Liver (tissue), 9 donors: ENCODE measurements around the gene CLEC1A. TPM values are rescaled to one million over a fixed set of nuclear protein-coding genes. Genes with fewer than 3 reads are reported as not detected.

Experiments
- DNase-seq: peaks from one replicate; pipeline ENCODE4 v3.0.0-alpha.2; 2017; ENCODE audit warnings: low spot score
- H3K27ac ChIP-seq, 2 donors: one replicate each; pipeline ENCODE4 v1.7.0; 2013; ENCODE audit warnings: inconsistent platforms in 2 of 2, low read length in 2 of 2, control low read depth in 1 of 2, low read depth in 1 of 2, mild to moderate bottlenecking in 1 of 2
- H3K27me3 ChIP-seq, 4 donors: one replicate each; pipeline versions ENCODE4 v1.6.1 to v1.7.0; 2013; ENCODE audit warnings: low read length in 3 of 4, inconsistent platforms in 1 of 4, mild to moderate bottlenecking in 1 of 4, moderate library complexity in 1 of 4; ENCODE audit not compliant: control insufficient read depth in 4 of 4, insufficient read depth in 4 of 4
- H3K36me3 ChIP-seq, 4 donors: one replicate each; pipeline versions ENCODE4 v1.6.1 to v1.7.0; 2013; ENCODE audit warnings: low read length in 3 of 4, mild to moderate bottlenecking in 3 of 4, low read depth in 1 of 4, moderate library complexity in 1 of 4; ENCODE audit not compliant: control insufficient read depth in 4 of 4, insufficient read depth in 3 of 4
- H3K4me1 ChIP-seq, 4 donors: one replicate each; pipeline versions ENCODE4 v1.6.1 to v1.7.0; 2013; ENCODE audit warnings: low read length in 3 of 4, mild to moderate bottlenecking in 3 of 4, moderate library complexity in 1 of 4; ENCODE audit not compliant: control insufficient read depth in 4 of 4, insufficient read depth in 4 of 4
- H3K4me3 ChIP-seq, 3 donors: one replicate each; pipeline versions ENCODE4 v1.6.1 to v1.7.0; 2013; ENCODE audit warnings: low read length in 3 of 3, control low read depth in 1 of 3, low read depth in 1 of 3, mild to moderate bottlenecking in 1 of 3
- H3K9ac ChIP-seq, 2 donors: one replicate each; pipeline ENCODE4 v1.7.0; 2013; ENCODE audit warnings: low read length in 2 of 2, mild to moderate bottlenecking in 2 of 2, moderate library complexity in 2 of 2, control low read depth in 1 of 2, low read depth in 1 of 2
- H3K9me3 ChIP-seq, 4 donors: one replicate each; pipeline versions ENCODE4 v1.6.1 to v1.7.0; 2013; ENCODE audit warnings: low read length in 3 of 4; ENCODE audit not compliant: control insufficient read depth in 4 of 4
- ATF3 ChIP-seq: IDR thresholded peaks from 2 replicates; pipeline ENCODE4 v1.6.1; 2016; ENCODE audit warnings: antibody characterized with exemption
- CTCF ChIP-seq: fragments of 150-350 bp; IDR thresholded peaks from 2 replicates; pipeline ENCODE4 v1.5.1; 2017; ENCODE audit warnings: improper control_type of control experiment, low read depth, low read length; ENCODE audit not compliant: missing input control
- FOXA1 ChIP-seq: IDR thresholded peaks from 2 replicates; pipeline ENCODE4 v1.6.1; 2016; ENCODE audit warnings: antibody characterized with exemption
- GABPA ChIP-seq, 2 donors: IDR thresholded peaks in 1 of 2; conservative IDR thresholded peaks in 1 of 2; 2 replicates each; pipeline ENCODE4 v1.6.1; 2016; ENCODE audit warnings: antibody characterized with exemption in 2 of 2, mild to moderate bottlenecking in 1 of 2, moderate library complexity in 1 of 2
- HNF4A ChIP-seq, 2 donors: conservative IDR thresholded peaks; 2 replicates each; pipeline ENCODE4 v1.6.1; 2016; ENCODE audit warnings: antibody characterized with exemption in 2 of 2, mild to moderate bottlenecking in 2 of 2
- HNF4G ChIP-seq: IDR thresholded peaks from 2 replicates; pipeline ENCODE4 v1.6.1; 2016; ENCODE audit warnings: antibody characterized with exemption
- NR2F2 ChIP-seq: IDR thresholded peaks from 2 replicates; pipeline ENCODE4 v1.6.1; 2016; ENCODE audit warnings: antibody characterized with exemption
- RAD21 ChIP-seq, 2 donors: IDR thresholded peaks; 2 replicates each; pipeline ENCODE4 v1.6.1; 2016; ENCODE audit warnings: antibody characterized with exemption in 2 of 2, mild to moderate bottlenecking in 2 of 2
- REST ChIP-seq: IDR thresholded peaks from 2 replicates; pipeline ENCODE4 v1.6.1; 2016; ENCODE audit warnings: antibody characterized with exemption, mild to moderate bottlenecking
- SP1 ChIP-seq: IDR thresholded peaks from 2 replicates; pipeline ENCODE4 v1.6.1; 2018; ENCODE audit warnings: antibody characterized with exemption, mild to moderate bottlenecking
- TAF1 ChIP-seq: conservative IDR thresholded peaks from 2 replicates; pipeline ENCODE4 v1.6.1; 2016; ENCODE audit warnings: antibody characterized with exemption, mild to moderate bottlenecking
- ZBTB33 ChIP-seq: IDR thresholded peaks from 2 replicates; pipeline ENCODE4 v1.6.1; 2016; ENCODE audit warnings: antibody characterized with exemption
- WGBS: extraction: QIAGEN DNeasy Blood & Tissue Kit; methylation state at CpG from one replicate; pipeline ENCODE4 v1.1.7; 2013; 5-methylcytosine and 5-hydroxymethylcytosine counted together
- polyA plus RNA-seq, 2 donors: library from polyadenylated mRNA; stranded (reverse) in 1 of 2; unstranded in 1 of 2; fragments of 200-250 nt in 1 of 2; fragments of >200 nt in 1 of 2; fragmentation: Nextera tagmentation in 1 of 2; extraction: Ambion mirVana in 1 of 2; gene quantifications; one replicate each; pipeline versions ENCODE4 v1.2.1 to v1.2.3, GENCODE V29; 2013 to 2015
- total RNA-seq, 2 donors: library from RNA; depleted of rRNA; stranded (reverse); fragments of >200 nt; gene quantifications; one replicate each; pipeline ENCODE4 v1.2.3, GENCODE V29; 2014
- donor health status: healthy.
- donor health status: healthy.
- donor health status: healthy.
- donor health status: healthy.
- donor health status: healthy.

The CLEC1A gene
- total and polyA plus RNA-seq, 4 donors = 0.09 to 2.1 (median 1.1) TPM

- no peaks in the 10 kb centered on the region for H3K36me3 ChIP-seq
- peaks cover 0 to 4% (median 0%) of the 10 kb centered on the region in 4 donors for H3K4me1 ChIP-seq
- WGBS = 9% methylated on average over 2 of the region's 2 CpGs
- no peak overlapping the region for H3K4me3 ChIP-seq
- DNase-seq = no peak
- no peaks in the 10 kb centered on the region for H3K27me3 ChIP-seq
- no peak overlapping the region for H3K9ac ChIP-seq
- no peak overlapping the region for H3K27ac ChIP-seq
- H3K9me3 ChIP-seq = no peaks in the 10 kb centered on the region
- no peak for TF ChIP-seq HNF4A (conservative IDR thresholded peaks at IDR 0.05)
- TF ChIP-seq HNF4G = no peak
- peak; percentile 80 for TF ChIP-seq CTCF
- TF ChIP-seq NR2F2 = no peak
- TF ChIP-seq RAD21 (IDR thresholded peaks at IDR 0.05) = peak; percentile 96 to 97
- TF ChIP-seq FOXA1 = no peak
Observed at GRCh38 chr12:10140001-10140400, 41.2 kb upstream of the CLEC1A start.

- H3K9ac ChIP-seq = no peak overlapping the region
- no peaks in the 10 kb centered on the region for H3K9me3 ChIP-seq
- H3K27me3 ChIP-seq = no peaks in the 10 kb centered on the region
- no peak overlapping the region for H3K27ac ChIP-seq
- DNase-seq = no peak
- WGBS = 78% methylated on average over 13 of the region's 13 CpGs
- H3K4me1 ChIP-seq = peaks cover 0 to 4% (median 0%) of the 10 kb centered on the region in 4 donors
- TF ChIP-seq HNF4A (conservative IDR thresholded peaks at IDR 0.05) (peak; percentile 54 to 87), HNF4G (peak; percentile 55), TAF1 (no peak)
- H3K36me3 ChIP-seq = no peaks in the 10 kb centered on the region
- H3K4me3 ChIP-seq = no peak overlapping the region
Observed at GRCh38 chr12:10136637-10137205, 37.9 kb upstream of the CLEC1A start.

- Histone ChIP-seq H3K36me3 (no peaks in the 10 kb centered on the region), H3K4me1 (peaks cover 0 to 4% (median 0%) of the 10 kb centered on the region in 4 donors), H3K9me3 (no peaks in the 10 kb centered on the region), H3K9ac (no peak overlapping the region), H3K4me3 (no peak overlapping the region), H3K27ac (no peak overlapping the region), H3K27me3 (no peaks in the 10 kb centered on the region)
- no peak for DNase-seq
- 67% methylated on average over 4 of the region's 4 CpGs for WGBS
- TF ChIP-seq GABPA (IDR thresholded peaks at IDR 0.05 in 1 of 2, conservative IDR thresholded peaks at IDR 0.05 in 1 of 2) = no peak
- TF ChIP-seq RAD21 (IDR thresholded peaks at IDR 0.05) = no peak
- TF ChIP-seq NR2F2 = no peak
- no peak for TF ChIP-seq SP1
- TF ChIP-seq TAF1 = no peak
- TF ChIP-seq REST = no peak
- no peak for TF ChIP-seq ATF3
- TF ChIP-seq ZBTB33 = no peak
Observed at GRCh38 chr12:10135126-10135525, 36.3 kb upstream of the CLEC1A start.
